Measurements from ENCODE around the gene CDH13. TPM values are rescaled to one million over a fixed set of nuclear protein-coding genes. Genes with fewer than 3 reads are reported as not detected.

The CDH13 gene
- total and polyA plus RNA-seq, 10 of the 15 experiments (the other 5 are each of a cell fraction or from before 2014, with no cell fraction given): under 0.01 to 0.05 TPM; not detected in 8

- WGBS (ENCODE audit: insufficient coverage, insufficient replicate concordance, low lambda C conversion rate, missing lambda C conversion rate): 63% methylated on average over 12 of the region's 12 CpGs
Measured at GRCh38 chr16:83366228-83366627, 739.5 kb downstream of the CDH13 start.

More at GRCh38 chr16:83366228-83366627, 739.5 kb downstream of the CDH13 start:
- no peaks in the 10 kb centered on the region for H3K36me3 ChIP-seq (ENCODE audit: control insufficient read depth in 2 of 2, insufficient read depth in 2 of 2, low read length in 1 of 2)
- H3K9ac ChIP-seq (ENCODE audit: control insufficient read depth, insufficient read depth, low read length): no peak overlapping the region
- SMC1A ChIA-PET (ENCODE audit: uncharacterized antibody, unreplicated experiment): no interaction called here
- H3K4me3 ChIP-seq: no peak overlapping the region
- TF ChIP-seq JUND (IDR thresholded peaks at IDR 0.05; ENCODE audit: low read depth, low read length): no peak
- TF ChIP-seq SRF (IDR thresholded peaks at IDR 0.05; ENCODE audit: low read depth in 2 of 2, low read length in 2 of 2): no peak
- TF ChIP-seq BMI1 (IDR thresholded peaks at IDR 0.05; ENCODE audit: borderline replicate concordance): no peak
- TF ChIP-seq BCLAF1 (IDR thresholded peaks at IDR 0.05): no peak
- TF ChIP-seq E2F4 (IDR thresholded peaks at IDR 0.05; ENCODE audit: low read depth, low read length): no peak
- no peak for TF ChIP-seq BHLHE40 (IDR thresholded peaks at IDR 0.05; ENCODE audit: borderline replicate concordance in 1 of 2, low read depth in 2 of 2, low read length in 1 of 2)
- no peak for TF ChIP-seq ZNF622 (IDR thresholded peaks at IDR 0.05)
- no peak for TF ChIP-seq NFYB (IDR thresholded peaks at IDR 0.05; ENCODE audit: insufficient read depth, low read depth, low read length)
- no peak for TF ChIP-seq POU2F2 (IDR thresholded peaks at IDR 0.05; ENCODE audit: borderline replicate concordance, low read depth, low read length)
- no peak for TF ChIP-seq HCFC1 (IDR thresholded peaks at IDR 0.05; ENCODE audit: low read length)
- no peak for TF ChIP-seq POLR2AphosphoS2 (IDR thresholded peaks at IDR 0.05; ENCODE audit: low read depth, low read length)
- TF ChIP-seq TBL1XR1 (IDR thresholded peaks at IDR 0.05; ENCODE audit: low read depth, low read length): no peak
- TF ChIP-seq ZNF217 (IDR thresholded peaks at IDR 0.05): no peak
- TF ChIP-seq, protein P1, sequence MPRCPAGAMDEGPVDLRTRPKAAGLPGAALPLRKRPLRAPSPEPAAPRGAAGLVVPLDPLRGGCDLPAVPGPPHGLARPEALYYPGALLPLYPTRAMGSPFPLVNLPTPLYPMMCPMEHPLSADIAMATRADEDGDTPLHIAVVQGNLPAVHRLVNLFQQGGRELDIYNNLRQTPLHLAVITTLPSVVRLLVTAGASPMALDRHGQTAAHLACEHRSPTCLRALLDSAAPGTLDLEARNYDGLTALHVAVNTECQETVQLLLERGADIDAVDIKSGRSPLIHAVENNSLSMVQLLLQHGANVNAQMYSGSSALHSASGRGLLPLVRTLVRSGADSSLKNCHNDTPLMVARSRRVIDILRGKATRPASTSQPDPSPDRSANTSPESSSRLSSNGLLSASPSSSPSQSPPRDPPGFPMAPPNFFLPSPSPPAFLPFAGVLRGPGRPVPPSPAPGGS (IDR thresholded peaks at IDR 0.05; ENCODE audit: borderline replicate concordance, insufficient read depth, low read depth, low read length, poor library complexity, severe bottlenecking): no peak
- no peak for TF ChIP-seq SUZ12 (IDR thresholded peaks at IDR 0.05; ENCODE audit: unreplicated experiment)
- TF ChIP-seq ESRRA (IDR thresholded peaks at IDR 0.05; ENCODE audit: low read length): no peak
- TF ChIP-seq SP1 (IDR thresholded peaks at IDR 0.05; ENCODE audit: low read depth, low read length): no peak
- ATAC-seq: no peak
- H3K9me3 ChIP-seq (replicated peaks; ENCODE audit: control insufficient read depth, insufficient read depth, low read length): no peaks in the 10 kb centered on the region
- H4K20me1 ChIP-seq (ENCODE audit: control insufficient read depth, insufficient read depth): no peaks in the 10 kb centered on the region
- no peak overlapping the region for H3K27ac ChIP-seq (ENCODE audit: control insufficient read depth, insufficient read depth)
- no peaks in the 10 kb centered on the region for H3K4me1 ChIP-seq (ENCODE audit: control insufficient read depth, insufficient read depth, low read length)
- no peak for DNase-seq (ENCODE audit: low read depth, low spot score)
- no peaks in the 10 kb centered on the region for H3K27me3 ChIP-seq (replicated peaks in 1 of 2; ENCODE audit: control insufficient read depth in 2 of 2, insufficient read depth in 2 of 2, low read length in 1 of 2)
- in situ Hi-C loops (cut with MboI): no loop called here
- intact Hi-C loops (cut with micrococcal nuclease; ENCODE audit: unreplicated experiment): no loop called here
- POLR2A ChIA-PET: no interaction called here
- FAIRE-seq: no peak
- H3K4me2 ChIP-seq (ENCODE audit: control insufficient read depth, insufficient read depth): no peak overlapping the region
- BruUV-seq (replicated peaks): no TSS peak
- H3K79me2 ChIP-seq (ENCODE audit: control insufficient read depth, insufficient read depth, low read length): no peaks in the 10 kb centered on the region
- RAD21 ChIA-PET (ENCODE audit: unreplicated experiment): no interaction called here
- CTCF ChIA-PET: interaction anchor here (1.0 kb wide), 1 partner anchor 9 kb away, joined by 3 read pairs; no protein-coding TSS in a partner anchor
- no peak overlapping the region for H2AFZ ChIP-seq (ENCODE audit: control insufficient read depth, low read depth, low read length)
